AG04450 (cell line): ENCODE results near the gene CCL11. TPM values are rescaled to one million over a fixed set of nuclear protein-coding genes. Genes with fewer than 3 reads are reported as not detected.

Experiments used
- CTCF ChIA-PET: fragments of 300-600, 350-600 bp; formaldehyde crosslinking; extraction: SDS; loops from one replicate; lab custom pipeline; 2022; ENCODE audit warnings: antibody characterized with exemption, inconsistent platforms; lab: Charles Lee
- POLR2A ChIA-PET: fragments of 350-600 bp; formaldehyde crosslinking; extraction: SDS; loops from one replicate; lab custom pipeline; 2021; ENCODE audit warnings: antibody characterized with exemption, inconsistent platforms; lab: Yijun Ruan, JAX
- DNase-seq: peaks from one replicate; pipeline ENCODE4 v3.0.0-alpha.2; 2011; ENCODE audit warnings: low read depth, low spot score
- H3K27ac ChIP-seq: one replicate; pipeline ENCODE4 v1.5.1; 2012; ENCODE audit warnings: low read depth, low read length, control low read depth
- H3K27me3 ChIP-seq: one replicate; pipeline ENCODE4 v1.6.0; 2012; ENCODE audit warnings: low read length; ENCODE audit not compliant: control insufficient read depth, insufficient read depth
- H3K4me3 ChIP-seq: 2 replicates; pipeline ENCODE4 v1.5.1; 2011; ENCODE audit warnings: mild to moderate bottlenecking, low read depth, low read length, control low read depth
- H3K9me3 ChIP-seq: 2 replicates; pipeline ENCODE4 v1.5.1; 2012; ENCODE audit warnings: low read length; ENCODE audit not compliant: control insufficient read depth, insufficient read depth
- polyA plus RNA-seq: library from polyadenylated mRNA; depleted of rRNA; stranded (reverse); fragments of >200 nt; gene quantifications from 2 replicates; pipeline ENCODE4 v1.2.3, GENCODE V29; 2011
- TF ChIP-seq, protein P1 (sequence below): IDR thresholded peaks from 2 replicates; pipeline ENCODE4 v1.5.1; 2011; ENCODE audit warnings: low read depth, low read length, control low read depth, inconsistent platforms

CCL11 gene
- polyA plus RNA-seq, 1 experiment, result 0.73 TPM

DNA sequence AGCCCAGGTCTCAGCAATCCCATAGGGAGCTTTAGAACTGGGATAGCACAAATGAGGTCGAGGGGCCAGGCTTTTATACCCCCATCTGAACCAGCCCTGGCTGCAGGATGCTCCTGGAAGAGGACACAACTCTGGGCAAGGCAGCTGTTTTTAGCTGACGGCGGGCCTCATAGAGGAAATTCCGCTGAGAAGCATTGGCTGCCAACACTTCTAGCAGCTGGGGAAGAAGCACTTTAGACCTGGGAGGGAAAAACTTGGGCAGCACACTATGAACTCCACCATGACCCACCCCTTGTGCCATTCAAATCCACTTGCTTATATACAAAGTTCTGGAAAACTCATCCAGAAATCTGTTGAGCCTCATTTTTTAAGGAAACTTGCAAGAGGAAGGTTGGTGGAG is 5.0 kb downstream of the CCL11 start:
- Histone ChIP-seq H3K27ac (no peak overlapping the region), H3K4me3 (no peak overlapping the region), H3K9me3 (no peaks in the 10 kb centered on the region), H3K27me3 (peaks cover 9% of the 10 kb centered on the region)
- TF ChIP-seq, protein P1, sequence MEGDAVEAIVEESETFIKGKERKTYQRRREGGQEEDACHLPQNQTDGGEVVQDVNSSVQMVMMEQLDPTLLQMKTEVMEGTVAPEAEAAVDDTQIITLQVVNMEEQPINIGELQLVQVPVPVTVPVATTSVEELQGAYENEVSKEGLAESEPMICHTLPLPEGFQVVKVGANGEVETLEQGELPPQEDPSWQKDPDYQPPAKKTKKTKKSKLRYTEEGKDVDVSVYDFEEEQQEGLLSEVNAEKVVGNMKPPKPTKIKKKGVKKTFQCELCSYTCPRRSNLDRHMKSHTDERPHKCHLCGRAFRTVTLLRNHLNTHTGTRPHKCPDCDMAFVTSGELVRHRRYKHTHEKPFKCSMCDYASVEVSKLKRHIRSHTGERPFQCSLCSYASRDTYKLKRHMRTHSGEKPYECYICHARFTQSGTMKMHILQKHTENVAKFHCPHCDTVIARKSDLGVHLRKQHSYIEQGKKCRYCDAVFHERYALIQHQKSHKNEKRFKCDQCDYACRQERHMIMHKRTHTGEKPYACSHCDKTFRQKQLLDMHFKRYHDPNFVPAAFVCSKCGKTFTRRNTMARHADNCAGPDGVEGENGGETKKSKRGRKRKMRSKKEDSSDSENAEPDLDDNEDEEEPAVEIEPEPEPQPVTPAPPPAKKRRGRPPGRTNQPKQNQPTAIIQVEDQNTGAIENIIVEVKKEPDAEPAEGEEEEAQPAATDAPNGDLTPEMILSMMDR, result no peak
- POLR2A ChIA-PET, result no interaction called here
- CTCF ChIA-PET, result interaction anchor here (1.5 to 3.8 kb wide), 2 partner anchors 16 to 70 kb away, joined by 3 to 11 read pairs; no protein-coding TSS in a partner anchor
- DNase-seq, result no peak

DNA sequence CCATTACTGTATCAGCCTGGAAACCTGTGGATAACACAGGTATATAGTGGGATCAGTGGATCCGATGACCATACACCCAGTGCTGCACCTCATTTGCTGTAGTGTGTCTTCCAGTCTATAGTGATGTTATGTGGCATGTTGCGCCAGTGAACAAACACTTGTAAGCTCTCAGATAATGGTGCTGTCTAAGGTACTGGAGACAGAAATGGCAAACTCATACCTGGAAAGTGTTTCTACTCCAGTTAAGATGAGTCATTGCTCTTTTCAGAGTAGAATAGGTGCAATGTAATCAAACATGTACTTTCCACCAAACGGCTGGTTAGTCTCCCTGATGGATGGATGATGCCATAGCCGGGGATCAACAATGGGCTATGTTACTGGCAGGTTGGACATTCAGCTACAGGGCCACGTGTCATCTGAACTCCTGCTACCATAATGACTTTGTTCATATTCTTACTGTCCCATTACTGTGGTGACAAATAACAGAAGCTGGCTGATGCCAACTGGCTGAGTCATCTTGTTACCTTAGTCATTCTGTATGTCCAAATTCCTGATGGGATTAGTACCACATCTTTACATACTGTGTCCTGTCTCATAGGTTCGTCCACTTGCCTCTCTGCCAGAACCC is 6.3 kb downstream of the CCL11 start:
- H3K9me3 ChIP-seq, result no peaks in the 10 kb centered on the region
- H3K27ac ChIP-seq, result no peak overlapping the region
- no peak for DNase-seq
- TF ChIP-seq, protein P1, result no peak
- POLR2A ChIA-PET, result no interaction called here
- CTCF ChIA-PET, result interaction anchor here (0.8 to 1.5 kb wide), 3 partner anchors 15 to 69 kb away, joined by 3 read pairs; no protein-coding TSS in a partner anchor
- H3K27me3 ChIP-seq, result peaks cover 3% of the 10 kb centered on the region
- no peak overlapping the region for H3K4me3 ChIP-seq

DNA sequence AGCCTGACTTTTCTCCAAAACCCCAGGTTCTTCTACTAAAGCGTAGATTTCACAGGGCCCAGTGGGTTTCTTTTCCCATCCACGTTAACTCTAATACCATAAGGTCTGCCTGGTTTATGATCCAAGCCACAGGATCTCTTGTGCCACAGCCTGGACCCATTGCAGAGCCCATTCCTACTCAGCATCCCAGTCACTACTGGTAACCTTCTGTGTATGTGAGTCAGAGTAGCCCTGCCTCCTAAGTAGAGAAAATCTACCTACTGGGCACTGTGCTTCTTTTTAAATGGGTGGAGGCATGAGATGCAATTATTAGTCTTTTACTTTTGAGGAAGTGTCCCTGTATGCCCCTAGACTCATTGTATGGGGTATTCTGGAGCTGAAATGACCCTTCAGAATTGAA is 13.5 kb downstream of the CCL11 start:
- TF ChIP-seq, protein P1, result no peak
- peak overlapping the region; percentile 58 for H3K27ac ChIP-seq
- DNase-seq, result no peak
- no peaks in the 10 kb centered on the region for H3K9me3 ChIP-seq
- no peaks in the 10 kb centered on the region for H3K27me3 ChIP-seq
- no peak overlapping the region for H3K4me3 ChIP-seq
- ChIA-PET POLR2A (interaction anchor here (2.5 kb wide), 1 partner anchor 23 kb away, joined by 11 read pairs; no protein-coding TSS in a partner anchor), CTCF (interaction anchor here (4.4 to 14.2 kb wide), 2 partner anchors 62 to 98 kb away, joined by 27 to 192 read pairs; partner anchors contain the start of gene CCL1)

DNA sequence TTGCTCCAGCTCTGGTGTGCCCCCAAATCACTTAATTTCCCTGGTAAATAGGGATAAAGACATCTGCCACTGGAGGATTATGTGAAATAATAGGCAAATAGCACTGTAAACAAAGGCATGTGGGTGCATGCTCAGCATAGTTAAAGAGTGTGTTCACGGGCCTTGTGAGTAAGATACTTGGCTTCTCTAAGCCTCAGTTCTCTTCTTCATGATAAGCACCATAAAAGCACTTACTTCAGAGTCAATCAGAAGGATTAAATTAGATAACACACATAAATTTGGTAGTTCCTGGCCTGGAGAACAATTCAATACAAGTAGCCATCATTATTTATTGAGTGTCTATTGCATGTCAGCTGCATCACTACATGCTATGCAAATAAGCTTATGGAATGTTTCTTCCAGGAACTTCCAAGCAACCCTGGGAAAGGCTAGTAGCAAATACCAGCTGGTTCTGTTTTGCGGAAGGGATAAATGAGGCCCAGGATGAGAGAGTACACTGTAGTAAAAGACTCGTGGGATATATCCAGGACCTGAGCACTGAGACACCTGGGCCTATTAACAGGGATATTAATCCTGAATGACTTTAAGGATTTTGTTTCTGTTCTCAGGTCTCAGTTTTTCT is 14.5 kb downstream of the CCL11 start:
- no peak overlapping the region for H3K4me3 ChIP-seq
- ChIA-PET CTCF (interaction anchor here (4.4 to 14.2 kb wide), 2 partner anchors 61 to 99 kb away, joined by 27 to 192 read pairs; partner anchors contain the start of gene CCL1), POLR2A (interaction anchor here (1.4 to 2.6 kb wide), 3 partner anchors 24 to 48 kb away, joined by 5 to 11 read pairs (median 11); partner anchors contain the start of gene CCL2)
- H3K9me3 ChIP-seq, result no peaks in the 10 kb centered on the region
- peak overlapping the region; percentile 88 for H3K27ac ChIP-seq
- DNase-seq, result no peak
- H3K27me3 ChIP-seq, result no peaks in the 10 kb centered on the region
- TF ChIP-seq, protein P1, result no peak
